RWPE2 (cell line): ENCODE results near the gene LRRC45.

Experiments used
- ATAC-seq: fragments of 200-7000 bp; cut with Tn5 transposase; 3 replicates; pipeline ENCODE4 v1.9.1; 2021; ENCODE audit warnings: low read depth
- DNase-seq: peaks from one replicate; pipeline ENCODE4 v3.0.0-alpha.2; 2020; ENCODE audit warnings: low spot score
- H3K27ac ChIP-seq: fragments of 450-650 bp; 2 replicates; pipeline ENCODE4 v1.5.1; 2017; ENCODE audit warnings: mild to moderate bottlenecking; ENCODE audit not compliant: poor library complexity, severe bottlenecking
- H3K27me3 ChIP-seq: fragments of 250-450 bp; sonication (Bioruptor Pico); 2 replicates; pipeline ENCODE4 v1.5.1; 2021; ENCODE audit warnings: mild to moderate bottlenecking, moderate library complexity; ENCODE audit not compliant: insufficient read depth, poor library complexity, severe bottlenecking
- H3K36me3 ChIP-seq: fragments of 250-450 bp; sonication (Bioruptor Pico); 2 replicates; pipeline ENCODE4 v1.5.1; 2020; ENCODE audit warnings: low read depth, mild to moderate bottlenecking, moderate library complexity
- H3K4me1 ChIP-seq: fragments of 250-450 bp; sonication (Bioruptor Pico); 2 replicates; pipeline ENCODE4 v1.5.1; 2021; ENCODE audit warnings: mild to moderate bottlenecking, moderate library complexity; ENCODE audit not compliant: insufficient read depth, poor library complexity, severe bottlenecking
- H3K4me3 ChIP-seq: fragments of 250-450 bp; sonication (Bioruptor Pico); 2 replicates; pipeline ENCODE4 v1.5.1; 2021; ENCODE audit warnings: mild to moderate bottlenecking, moderate library complexity; ENCODE audit not compliant: severe bottlenecking
- H3K9me3 ChIP-seq: fragments of 250-450 bp; sonication (Bioruptor Pico); 2 replicates; pipeline ENCODE4 v1.5.1; 2021; ENCODE audit warnings: mild to moderate bottlenecking, moderate library complexity; ENCODE audit not compliant: severe bottlenecking
- CTCF ChIP-seq: fragments of 450-650 bp; IDR thresholded peaks from one replicate; pipeline ENCODE4 v1.5.1; 2017; ENCODE audit warnings: mild to moderate bottlenecking, moderate library complexity; ENCODE audit not compliant: poor library complexity, severe bottlenecking

LRRC45 gene

GRCh38 chr17:82035488-82035887 is 12.4 kb downstream of the LRRC45 start:
- no peak for ATAC-seq
- no peak for TF ChIP-seq CTCF
- H3K4me3 ChIP-seq, result no peak overlapping the region

GRCh38 chr17:82035956-82036633 is 13.0 kb downstream of the LRRC45 start:
- DNase-seq (no peak), ATAC-seq (no peak)
- no peaks in the 10 kb centered on the region for H3K27me3 ChIP-seq
- peak overlapping the region; percentile 65 for H3K4me3 ChIP-seq
- H3K36me3 ChIP-seq, result peaks cover 18% of the 10 kb centered on the region
- H3K9me3 ChIP-seq, result no peaks in the 10 kb centered on the region
- no peak for TF ChIP-seq CTCF
- H3K27ac ChIP-seq, result no peak overlapping the region
- no peaks in the 10 kb centered on the region for H3K4me1 ChIP-seq

More at GRCh38 chr17:82035488-82035887, 12.4 kb downstream of the LRRC45 start:
- DNase-seq, result no peak
- H3K27ac ChIP-seq, result no peak overlapping the region
- no peaks in the 10 kb centered on the region for H3K27me3 ChIP-seq
- H3K4me1 ChIP-seq, result no peaks in the 10 kb centered on the region
- H3K9me3 ChIP-seq, result no peaks in the 10 kb centered on the region
- H3K36me3 ChIP-seq, result peaks cover 18% of the 10 kb centered on the region

GRCh38 chr17:82036634-82037091 is 13.6 kb downstream of the LRRC45 start:
- TF ChIP-seq CTCF, result no peak
- Histone ChIP-seq H3K27me3 (no peaks in the 10 kb centered on the region), H3K27ac (peak overlapping the region; percentile 35), H3K4me1 (no peaks in the 10 kb centered on the region), H3K36me3 (peaks cover 18% of the 10 kb centered on the region), H3K9me3 (no peaks in the 10 kb centered on the region), H3K4me3 (peak overlapping the region; percentile 65)
- DNase-seq (no peak), ATAC-seq (no peak)

- Histone ChIP-seq H3K27ac (peak within 1 kb of the TSS; percentile 35), H3K9me3 (no peaks in the 10 kb centered on the region), H3K36me3 (peaks cover 18% of the 10 kb centered on the region), H3K4me1 (no peaks in the 10 kb centered on the region), H3K4me3 (peak within 1 kb of the TSS; percentile 65), H3K27me3 (no peaks in the 10 kb centered on the region)
- peak; percentile 96 for TF ChIP-seq CTCF
- peak; percentile 99 for DNase-seq
- ATAC-seq, result peak; percentile 92
Observed at GRCh38 chr17:82037092-82037888, 14.2 kb downstream of the LRRC45 start, which contains the start of gene DCXR. TSS of gene DCXR (minus strand) at chr17:82037697. CDS start at chr17:82037682, 15 bp downstream.
